K562 (cell line): ENCODE data around the gene SHF. TPM values are rescaled to one million over a fixed set of nuclear protein-coding genes. Genes with fewer than 3 reads are reported as not detected.

Source experiments
- ATAC-seq: fragments of 200-7000 bp; cut with Tn5 transposase; 3 replicates; pipeline ENCODE4 v1.9.1; 2020; ENCODE audit warnings: moderate library complexity
- BruUV-seq: library from RNA; stranded (reverse); fragments of 400-500 nt; replicated peaks from 2 replicates; lab custom pipeline; 2021; lab: Mats Ljungman, UMichigan
- CTCF ChIA-PET: fragments of 300-600 bp; formaldehyde crosslinking; extraction: SDS; loops from one replicate; lab custom pipeline; 2021; ENCODE audit warnings: low intra/inter-chr PET ratio; lab: Yijun Ruan, JAX
- POLR2A ChIA-PET: fragments of 300-600, 350-650 bp; sonication (Branson Sonifier 250); formaldehyde crosslinking; extraction: SDS; loops from one replicate; lab custom pipeline; 2021; ENCODE audit warnings: antibody characterized with exemption, inconsistent platforms; lab: Yijun Ruan, JAX
- DNase-seq, 4 experiments: peaks; one replicate each; pipeline versions ENCODE4 v3.0.0 to v3.0.0-alpha.2; 2011 to 2018; ENCODE audit warnings: low spot score in 3 of 4, mixed read lengths in 3 of 4; ENCODE audit errors: extremely low read depth in 1 of 4
- FAIRE-seq: peaks from 2 replicates; lab custom pipeline; 2011; peaks lifted over from hg19 to GRCh38; lab: Jason Lieb, UNC
- H2AFZ ChIP-seq: 2 replicates; pipeline ENCODE4 v1.6.0; 2011; ENCODE audit warnings: low read depth, low read length, control low read depth, inconsistent platforms
- H3K27ac ChIP-seq: fragments of 200-600 bp; 3 replicates; pipeline ENCODE4 v1.8.0; 2011; ENCODE audit warnings: low read depth, mild to moderate bottlenecking, control low read depth, inconsistent platforms, low read length, moderate library complexity, mixed read lengths; ENCODE audit errors: extremely low read depth
- H3K27me3 ChIP-seq, 2 experiments: fragments of 300-600 bp in 1 of 2; 2 replicates in 1 of 2; 3 replicates in 1 of 2; pipeline versions ENCODE4 v1.6.0 to v1.8.0; 2011; ENCODE audit warnings: inconsistent platforms in 2 of 2, low read length in 2 of 2, mild to moderate bottlenecking in 1 of 2, mixed read lengths in 1 of 2, moderate library complexity in 1 of 2; ENCODE audit not compliant: control insufficient read depth in 2 of 2, insufficient read depth in 2 of 2
- H3K36me3 ChIP-seq: fragments of 300-600 bp; 3 replicates; pipeline ENCODE4 v1.8.0; 2011; ENCODE audit warnings: mild to moderate bottlenecking, low read length, inconsistent platforms; ENCODE audit not compliant: control insufficient read depth, insufficient read depth
- H3K4me1 ChIP-seq, 2 experiments: fragments of 200-600 bp in 1 of 2; replicated peaks in 1 of 2; 2 replicates in 1 of 2; 3 replicates in 1 of 2; pipeline versions ENCODE4 v1.5.1 to v1.8.0; 2011; ENCODE audit warnings: inconsistent platforms in 2 of 2, low read length in 2 of 2, mild to moderate bottlenecking in 1 of 2, mixed read lengths in 1 of 2, moderate library complexity in 1 of 2; ENCODE audit not compliant: control insufficient read depth in 2 of 2, insufficient read depth in 2 of 2
- H3K4me2 ChIP-seq: 2 replicates; pipeline ENCODE4 v1.6.1; 2011; ENCODE audit warnings: low read length, control low read depth, inconsistent platforms, mixed read lengths; ENCODE audit not compliant: insufficient read depth
- H3K4me3 ChIP-seq: fragments of 200-600 bp; sonication (generic), shearing (Covaris generic); 2 replicates; pipeline ENCODE4 v1.5.1; 2016; ENCODE audit warnings: control low read depth, inconsistent platforms
- H3K79me2 ChIP-seq: fragments of 200-600 bp; 3 replicates; pipeline ENCODE4 v1.8.0; 2011; ENCODE audit warnings: low read length, inconsistent platforms; ENCODE audit not compliant: control insufficient read depth, insufficient read depth
- H3K9ac ChIP-seq, 2 experiments: 2 replicates each; pipeline versions ENCODE4 v1.6.0 to v1.6.1; 2011; ENCODE audit warnings: low read depth in 2 of 2, low read length in 2 of 2, control low read depth in 1 of 2, inconsistent platforms in 1 of 2, mild to moderate bottlenecking in 1 of 2, mixed read lengths in 1 of 2; ENCODE audit not compliant: insufficient read depth in 1 of 2
- H3K9me1 ChIP-seq: one replicate; pipeline ENCODE4 v1.6.0; 2011; ENCODE audit warnings: inconsistent platforms, mild to moderate bottlenecking, low read length, moderate library complexity; ENCODE audit not compliant: control insufficient read depth, insufficient read depth
- H3K9me3 ChIP-seq: replicated peaks from 2 replicates; pipeline ENCODE4 v1.5.1; 2011; ENCODE audit warnings: low read depth, low read length, inconsistent platforms; ENCODE audit not compliant: control insufficient read depth, insufficient read depth
- H4K20me1 ChIP-seq: replicated peaks from 2 replicates; pipeline ENCODE4 v1.6.1; 2011; ENCODE audit warnings: low read length, inconsistent platforms, mixed read lengths; ENCODE audit not compliant: control insufficient read depth, insufficient read depth
- ETV6 ChIP-seq, 3 experiments: fragments of 150-350 bp in 1 of 3; sonication (generic) in 1 of 3; formaldehyde crosslinking in 1 of 3; IDR thresholded peaks; 2 replicates each; pipeline versions ENCODE4 v1.6.1 to v1.8.0; 2014 to 2022; ENCODE audit warnings: borderline replicate concordance in 2 of 3, low read depth in 2 of 3, antibody characterized with exemption in 1 of 3, low read length in 1 of 3, mild to moderate bottlenecking in 1 of 3, missing genetic modification reagents in 1 of 3
- KLF1 ChIP-seq: fragments of 450-650 bp; IDR thresholded peaks from 2 replicates; pipeline ENCODE4 v1.6.1; 2016; ENCODE audit warnings: missing genetic modification characterization, missing compliant biosample characterization
- ZBTB43 ChIP-seq: sonication (generic); formaldehyde crosslinking; IDR thresholded peaks from 2 replicates; pipeline ENCODE4 v1.8.0; 2023; ENCODE audit warnings: mild to moderate bottlenecking, missing genetic modification reagents
- WGBS: fragments of 100-300 bp; shearing (Covaris generic); methylation state at CpG from one replicate; pipeline ENCODE4 v1.1.6; 2016; ENCODE audit warnings: low coverage, mixed read lengths; ENCODE audit not compliant: insufficient coverage; ENCODE audit errors: missing lambda C conversion rate; 5-methylcytosine and 5-hydroxymethylcytosine counted together
- in situ Hi-C: fragments of 300-500 bp; cut with MboI; formaldehyde crosslinking; loops from 4 replicates; pipeline ENCODE4 v1.15.0; 2018; ENCODE audit warnings: inconsistent platforms, mixed read lengths
- intact Hi-C: fragments of 100-400 bp; cut with micrococcal nuclease; formaldehyde crosslinking; loops from 2 replicates; pipeline ENCODE4 v1.14.2; 2022
- polyA plus RNA-seq, 8 experiments: library from polyadenylated mRNA; depleted of rRNA in 4 of 8; stranded (reverse) in 5 of 8; unstranded in 3 of 8; fragments of >200 nt; fragmentation: Nextera tagmentation in 2 of 8; fragmentation: Illumina TruSeq in 1 of 8; extraction: Ambion mirVana in 2 of 8; extraction: Trizol in 1 of 8; gene quantifications; 2 replicates each; pipeline versions ENCODE4 v1.2.1 to v1.2.3, GENCODE V29; 2011 to 2014; ENCODE audit warnings: inconsistent platforms in 1 of 8, missing spikeins in 1 of 8
- total RNA-seq, 7 experiments: library from RNA; depleted of rRNA in 6 of 7; stranded (reverse); fragments of >200 nt in 6 of 7; fragmentation: Illumina TruSeq in 2 of 7; extraction: Trizol in 2 of 7; gene quantifications; 2 replicates each; pipeline versions ENCODE4 v1.2.1 to v1.2.3, GENCODE V29; 2011 to 2021; ENCODE audit warnings: low replicate concordance in 1 of 7

Gene SHF
- total and polyA plus RNA-seq, 9 of the 15 experiments (the other 6 are each of a cell fraction or from before 2014, with no cell fraction given): 0.51 to 2.2 (median 0.85) TPM; not detected in 2

- Histone ChIP-seq H3K27me3 (no peaks in the 10 kb centered on the region), H3K4me3 (no peak overlapping the region), H2AFZ (no peak overlapping the region), H4K20me1 (peaks cover 5% of the 10 kb centered on the region; the same call in 1 of the 2 replicates), H3K9ac (no peak overlapping the region), H3K4me1 (peaks cover 28 to 48% of the 10 kb centered on the region in 2 experiments), H3K27ac (no peak overlapping the region), H3K4me2 (no peak overlapping the region), H3K79me2 (peaks cover 3% of the 10 kb centered on the region; the same call in 1 of the 3 replicates), H3K9me3 (no peaks in the 10 kb centered on the region), H3K36me3 (no peaks in the 10 kb centered on the region), H3K9me1 (no peaks in the 10 kb centered on the region)
- ATAC-seq: no peak
- FAIRE-seq: no peak
- in situ Hi-C loops (no loop called here), intact Hi-C loops (loop anchor here (5.0 to 10.0 kb wide), 2 partner anchors 237 to 450 kb away; a partner anchor contains a TSS)
- no TSS peak for BruUV-seq
- POLR2A ChIA-PET: interaction anchor here (0.6 to 2.4 kb wide), 5 partner anchors 10 to 487 kb away, joined by 3 to 14 read pairs (median 4); no protein-coding TSS in a partner anchor
- no peak for DNase-seq
- 87% methylated on average over 1 of the region's 1 CpG for WGBS
- CTCF ChIA-PET: interaction anchor here (4.3 kb wide), 1 partner anchor 293 kb away, joined by 48 read pairs; no protein-coding TSS in a partner anchor
- TF ChIP-seq ETV6 (IDR thresholded peaks at IDR 0.05; ENCODE audit: borderline replicate concordance in 1 of 2, low read depth in 2 of 2, low read length in 1 of 2) (no peak), ETV6 (CRISPR knock-in tag; IDR thresholded peaks at IDR 0.05; ENCODE audit: borderline replicate concordance) (no peak)
These were observed 22.9 kb downstream of the SHF start for GRCh38 chr15:45164914-45165313.

- Histone ChIP-seq H2AFZ (no peak overlapping the region), H4K20me1 (peaks cover 5% of the 10 kb centered on the region; the same call in 1 of the 2 replicates), H3K9me3 (no peaks in the 10 kb centered on the region), H3K4me2 (no peak overlapping the region), H3K9me1 (no peaks in the 10 kb centered on the region), H3K9ac (no peak overlapping the region), H3K4me1 (peaks cover 14 to 34% of the 10 kb centered on the region in 2 experiments), H3K27me3 (no peaks in the 10 kb centered on the region), H3K27ac (no peak overlapping the region), H3K4me3 (no peak overlapping the region), H3K36me3 (no peaks in the 10 kb centered on the region), H3K79me2 (peaks cover 3% of the 10 kb centered on the region; the same call in 1 of the 3 replicates)
- FAIRE-seq (no peak), DNase-seq (no peak), ATAC-seq (no peak)
- intact Hi-C loops (loop anchor here (1.0 to 10.0 kb wide), 6 partner anchors 35 to 451 kb away; a partner anchor contains a TSS), in situ Hi-C loops (no loop called here)
- CTCF ChIA-PET: interaction anchor here (0.6 to 4.3 kb wide), 2 partner anchors 112 to 295 kb away, joined by 3 to 48 read pairs; no protein-coding TSS in a partner anchor
- 43% methylated on average over 9 of the region's 9 CpGs for whole genome bisulfite sequencing
- POLR2A ChIA-PET: interaction anchor here (0.5 to 2.4 kb wide), 9 partner anchors 8 to 116 kb away, joined by 3 to 14 read pairs (median 4); no protein-coding TSS in a partner anchor
- TF ChIP-seq KLF1 (tag) (0 out of 2 replicates have a peak, but pooled peaks have one; percentile 38), ZBTB43 (CRISPR knock-in tag) (no peak)
- BruUV-seq: no TSS peak
These were observed 24.3 kb downstream of the SHF start for GRCh38 chr15:45163508-45163856.
